GM21528 (cell line): ENCODE results near the gene MBTPS1.

ENCODE experiments used
- ATAC-seq: cut with Tn5 transposase; IDR thresholded peaks from one replicate; pipeline ENCODE4 v1.9.1; 2021; ENCODE audit warnings: mild to moderate bottlenecking, moderate library complexity; ENCODE audit not compliant: unreplicated experiment, low FRiP score

The MBTPS1 gene

DNA sequence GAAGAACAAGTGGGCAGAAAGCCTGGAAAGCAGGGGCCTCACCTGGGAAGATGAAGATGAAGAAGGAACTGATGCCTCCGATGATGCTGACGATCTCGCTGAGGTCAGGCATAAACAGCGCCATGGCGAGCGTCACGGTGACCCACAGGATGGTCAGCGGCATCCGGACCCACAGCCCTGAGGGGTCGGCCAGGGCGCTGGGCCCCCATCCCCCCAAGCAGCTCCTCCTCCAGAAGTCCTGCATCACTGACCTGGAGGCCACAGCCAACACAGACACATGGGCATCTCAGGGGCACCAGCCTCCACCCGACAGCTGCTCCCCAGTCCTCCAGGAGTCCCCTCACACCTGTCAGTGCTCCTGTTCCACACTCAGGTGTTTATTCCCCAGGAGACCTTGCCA lies 100.3 kb downstream of the MBTPS1 start:
- no peak for ATAC-seq

DNA sequence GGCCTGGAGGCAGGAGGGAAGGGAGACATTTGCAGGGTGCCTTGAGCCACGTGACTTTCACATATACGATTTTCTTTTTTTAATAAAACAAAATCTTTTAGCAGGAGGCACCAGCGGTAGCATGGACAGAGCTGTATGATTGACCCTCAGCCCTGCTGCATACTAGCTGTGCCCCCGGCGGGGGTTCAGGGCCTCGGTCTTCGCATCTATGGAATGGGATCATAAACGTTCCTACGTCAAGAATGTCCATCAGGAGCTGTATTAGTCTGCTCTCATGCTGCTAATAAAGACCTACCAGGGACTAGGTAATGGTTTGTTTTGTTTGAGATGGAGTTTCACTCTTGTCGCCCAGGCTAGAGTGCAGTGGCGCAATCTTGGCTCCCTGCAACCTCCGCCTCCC lies 101.3 kb downstream of the MBTPS1 start:
- ATAC-seq, result no peak

DNA sequence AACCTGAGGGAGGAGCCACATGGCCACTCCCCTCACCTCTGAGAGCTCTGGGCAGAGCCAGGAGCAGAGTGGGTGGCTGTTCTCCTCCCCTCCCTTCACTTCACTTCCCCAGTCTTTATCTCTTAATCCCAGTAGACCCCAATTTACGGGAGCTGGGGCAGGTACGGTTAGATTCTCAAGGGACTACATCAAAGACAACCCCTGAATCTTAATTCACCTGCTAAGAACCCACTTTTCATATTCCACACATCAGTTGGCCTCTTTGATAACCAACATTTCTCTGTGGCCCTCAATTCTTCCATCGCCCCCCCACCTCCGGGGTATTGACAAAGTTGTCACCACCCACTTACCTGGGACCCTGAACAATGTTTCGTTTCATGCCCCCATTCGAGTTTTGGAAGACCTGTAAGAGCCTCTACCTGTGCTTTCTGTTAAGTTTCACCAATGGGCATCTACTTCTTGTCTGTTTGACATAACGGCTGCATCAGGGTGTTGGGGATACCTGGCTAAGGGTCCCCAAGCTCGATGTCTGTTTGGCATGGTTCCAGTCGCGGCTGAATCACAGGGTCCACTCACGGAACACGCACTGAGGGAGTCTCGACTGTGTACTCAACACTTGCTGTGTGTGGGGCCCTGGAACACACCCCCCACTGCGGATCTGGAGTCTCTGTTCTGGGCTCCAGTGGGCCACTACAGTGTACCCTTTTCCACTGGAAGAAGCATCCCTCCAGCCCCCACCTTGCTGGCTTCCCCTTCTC lies 102.0 kb downstream of the MBTPS1 start:
- no peak for ATAC-seq

DNA sequence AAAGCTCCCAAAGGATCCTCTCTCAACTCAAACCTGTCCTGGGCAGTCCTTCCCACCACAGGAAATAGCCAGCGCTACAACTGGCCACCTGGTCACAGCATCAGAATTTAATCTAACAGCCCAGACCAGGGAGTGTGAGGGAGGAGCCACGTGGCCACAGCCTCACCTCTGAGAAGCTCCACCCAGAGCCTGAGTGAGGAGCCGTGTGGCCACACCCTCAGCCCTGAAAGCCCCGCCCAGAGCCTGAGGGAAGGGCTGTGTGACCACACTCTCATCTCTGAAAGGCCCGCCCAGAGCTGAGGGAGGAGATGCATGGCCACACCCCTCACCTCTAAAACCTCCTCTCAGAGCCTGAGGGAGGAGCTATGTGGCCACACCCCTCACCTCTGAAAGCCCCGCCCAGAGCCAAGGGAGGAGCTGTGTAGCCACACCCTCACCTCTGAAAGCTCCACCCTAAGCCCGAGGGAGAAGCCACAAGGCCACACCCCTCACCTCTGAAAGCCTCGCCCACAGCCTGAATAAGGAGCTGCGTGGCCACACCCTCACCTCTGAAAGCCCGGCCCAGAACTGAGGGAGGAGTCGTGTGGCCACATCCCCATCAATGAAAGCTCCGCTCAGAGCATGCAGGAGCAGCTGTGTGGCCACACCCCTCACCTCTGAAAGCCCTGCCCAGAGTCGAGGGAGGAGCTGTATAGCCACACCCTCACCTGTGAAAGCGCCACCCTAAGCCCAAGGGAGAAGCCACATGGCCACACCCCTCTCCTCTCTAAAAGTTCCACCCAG lies 102.8 kb downstream of the MBTPS1 start:
- ATAC-seq, result peak; percentile 76

DNA sequence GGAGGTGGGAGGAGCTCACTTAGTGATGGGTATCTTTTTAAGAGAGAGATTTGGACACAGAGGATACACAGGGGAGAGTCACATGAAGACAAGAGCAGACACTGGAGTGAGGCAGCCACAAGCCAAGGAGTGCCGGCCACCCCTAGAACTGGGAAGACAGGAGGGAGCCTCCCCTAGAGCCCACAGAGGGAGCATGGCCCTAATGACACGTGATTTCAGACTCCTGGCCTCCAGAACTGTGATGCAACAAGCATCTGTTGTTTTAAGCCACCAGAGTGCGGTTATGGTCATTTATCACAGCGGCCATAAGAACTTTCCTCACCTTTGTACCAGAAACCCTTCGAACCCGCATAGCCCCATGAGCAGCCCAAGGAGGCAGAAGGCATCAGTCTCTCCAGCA lies 107.5 kb downstream of the MBTPS1 start:
- no peak for ATAC-seq

DNA sequence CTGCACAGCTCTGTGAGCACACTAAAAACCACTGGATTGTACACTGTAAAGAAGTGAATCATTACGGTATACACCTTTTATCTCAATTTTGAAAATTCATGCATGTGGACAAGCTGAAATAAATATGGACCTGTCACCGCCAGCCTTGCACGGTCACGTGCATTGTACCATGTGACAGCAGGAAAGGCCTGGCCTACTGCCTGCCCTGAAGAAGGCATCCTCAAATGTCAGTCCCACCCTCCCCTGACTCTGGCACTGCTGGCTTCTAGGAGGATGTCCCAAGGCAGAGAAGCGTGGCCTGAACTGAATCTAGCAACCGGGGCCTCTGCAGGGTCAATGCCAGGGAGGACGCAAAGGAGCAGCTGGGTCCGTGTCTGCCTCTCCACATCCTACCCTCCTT lies 108.8 kb downstream of the MBTPS1 start:
- ATAC-seq, result no peak

DNA sequence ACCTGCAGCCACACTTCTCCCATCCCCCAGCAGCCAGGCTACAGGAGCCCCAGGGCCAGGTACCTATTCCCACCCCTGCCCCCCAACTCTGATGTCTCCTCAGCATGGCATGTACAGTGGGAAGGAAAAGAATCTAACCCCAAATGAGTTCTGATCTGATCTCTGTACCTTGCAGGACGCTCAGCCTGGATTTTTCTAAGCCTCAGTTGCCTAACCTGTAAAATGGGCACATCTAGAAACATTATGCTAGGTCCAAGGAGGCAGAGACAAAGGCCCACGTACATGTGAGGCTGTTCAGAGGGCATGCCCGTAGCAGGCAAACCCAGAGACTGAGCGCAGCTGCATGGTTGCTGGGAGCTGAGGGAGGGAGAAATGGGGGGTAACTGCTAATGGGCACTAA lies 109.2 kb downstream of the MBTPS1 start:
- no peak for ATAC-seq

DNA sequence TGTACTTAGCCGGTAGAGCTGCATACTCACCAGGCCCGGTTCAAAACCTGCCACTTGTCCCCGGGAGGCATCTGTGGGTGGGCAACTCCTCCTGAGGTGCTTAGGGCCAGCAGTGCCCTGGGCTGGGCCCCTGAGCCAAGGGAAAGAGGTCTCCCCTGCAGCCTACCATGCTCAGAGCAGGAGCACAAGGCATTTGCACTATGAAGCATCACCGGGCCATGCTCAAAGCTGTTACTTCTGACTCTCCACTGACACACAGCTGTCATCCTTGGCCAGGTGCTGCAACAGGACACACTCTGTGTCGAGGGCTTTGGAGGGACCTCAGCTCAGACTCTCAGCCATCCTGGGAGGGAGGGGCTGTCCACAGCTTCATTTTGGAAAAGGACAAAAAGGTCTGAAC lies 111.4 kb downstream of the MBTPS1 start:
- ATAC-seq, result no peak

DNA sequence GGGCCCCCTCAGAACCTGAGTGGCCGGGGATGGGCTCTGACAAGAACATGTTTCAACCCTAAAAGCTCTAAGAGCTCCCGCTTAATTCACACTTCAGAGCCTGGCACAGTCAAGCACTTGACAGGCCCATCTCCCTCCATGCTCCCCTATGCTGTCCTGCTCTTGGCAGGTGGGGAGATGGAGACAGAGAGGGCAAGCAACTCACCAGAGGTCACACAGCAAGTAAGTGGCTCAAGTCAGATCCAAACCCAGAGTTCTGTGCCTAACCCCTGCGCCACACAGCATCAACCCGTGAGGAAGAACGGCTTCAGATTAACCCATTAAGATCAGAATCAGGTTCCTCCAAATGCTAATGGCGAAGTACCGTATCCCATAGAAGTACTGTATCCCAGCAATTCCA lies 112.3 kb downstream of the MBTPS1 start:
- ATAC-seq, result no peak
